Mesenchymal stem cell (in vitro differentiated cells and primary cell): ENCODE measurements around the gene CXCL10.

Experiments used
- DNase-seq: peaks from one replicate; pipeline ENCODE4 v3.0.0-alpha.2; 2013
- H2AFZ ChIP-seq: one replicate; pipeline ENCODE4 v1.6.1; 2013; ENCODE audit warnings: low read depth, mild to moderate bottlenecking, control low read depth, inconsistent platforms, low read length, moderate library complexity
- H2AK5ac ChIP-seq: 2 replicates; pipeline ENCODE4 v1.6.1; 2013; ENCODE audit warnings: low read length, moderate library complexity, mild to moderate bottlenecking, inconsistent platforms; ENCODE audit not compliant: severe bottlenecking
- H2BK120ac ChIP-seq: one replicate; pipeline ENCODE4 v1.6.1; 2013; ENCODE audit warnings: low read depth, mild to moderate bottlenecking, inconsistent platforms, low read length, moderate library complexity
- H2BK12ac ChIP-seq, 2 experiments: one replicate each; pipeline ENCODE4 v1.6.1; 2013; ENCODE audit warnings: inconsistent platforms in 2 of 2, low read length in 2 of 2, mild to moderate bottlenecking in 2 of 2, moderate library complexity in 2 of 2, control low read depth in 1 of 2
- H2BK15ac ChIP-seq: one replicate; pipeline ENCODE4 v1.6.1; 2013; ENCODE audit warnings: mild to moderate bottlenecking, low read depth, inconsistent platforms; ENCODE audit not compliant: poor library complexity, severe bottlenecking
- H2BK5ac ChIP-seq: 2 replicates; pipeline ENCODE4 v1.6.1; 2013; ENCODE audit warnings: low read depth, mild to moderate bottlenecking, low read length, control low read depth, inconsistent platforms; ENCODE audit not compliant: poor library complexity, severe bottlenecking
- H3K14ac ChIP-seq, 2 experiments: one replicate each; pipeline ENCODE4 v1.6.1; 2013; ENCODE audit warnings: inconsistent platforms in 2 of 2, low read length in 2 of 2, control low read depth in 1 of 2, mild to moderate bottlenecking in 1 of 2, moderate library complexity in 1 of 2
- H3K18ac ChIP-seq, 2 experiments: one replicate each; pipeline ENCODE4 v1.6.1; 2013; ENCODE audit warnings: inconsistent platforms in 2 of 2, low read length in 2 of 2, control low read depth in 1 of 2, low read depth in 1 of 2, mild to moderate bottlenecking in 1 of 2
- H3K23ac ChIP-seq, 2 experiments: one replicate each; pipeline ENCODE4 v1.6.1; 2013; ENCODE audit warnings: inconsistent platforms in 2 of 2, low read length in 2 of 2, mild to moderate bottlenecking in 2 of 2, moderate library complexity in 2 of 2, control low read depth in 1 of 2
- H3K27ac ChIP-seq: 2 replicates; pipeline ENCODE4 v1.5.1; 2013; ENCODE audit warnings: mild to moderate bottlenecking, moderate library complexity, low read length, control low read depth, inconsistent platforms; ENCODE audit not compliant: poor library complexity, severe bottlenecking
- H3K27me3 ChIP-seq, 2 experiments: 2 replicates each; pipeline versions ENCODE4 v1.6.1 to v1.7.0; 2013; ENCODE audit warnings: low read length in 2 of 2, mild to moderate bottlenecking in 2 of 2, moderate library complexity in 2 of 2, control low read depth in 1 of 2, inconsistent platforms in 1 of 2; ENCODE audit not compliant: control insufficient read depth in 1 of 2, insufficient read depth in 1 of 2
- H3K36me3 ChIP-seq, 2 experiments: 2 replicates each; pipeline versions ENCODE4 v1.6.1 to v1.7.0; 2013; ENCODE audit warnings: low read length in 2 of 2, control low read depth in 1 of 2, inconsistent platforms in 1 of 2, low read depth in 1 of 2, mild to moderate bottlenecking in 1 of 2; ENCODE audit not compliant: insufficient read depth in 2 of 2, control insufficient read depth in 1 of 2
- H3K4ac ChIP-seq, 2 experiments: one replicate each; pipeline ENCODE4 v1.6.1; 2013; ENCODE audit warnings: inconsistent platforms in 2 of 2, low read length in 2 of 2, mild to moderate bottlenecking in 2 of 2, moderate library complexity in 2 of 2, control low read depth in 1 of 2, low read depth in 1 of 2
- H3K4me1 ChIP-seq: 2 replicates; pipeline ENCODE4 v1.6.1; 2013; ENCODE audit warnings: low read depth, low read length, control low read depth; ENCODE audit not compliant: control insufficient read depth, insufficient read depth
- H3K4me2 ChIP-seq: 2 replicates; pipeline ENCODE4 v1.6.1; 2013; ENCODE audit warnings: low read length, mild to moderate bottlenecking, inconsistent platforms; ENCODE audit not compliant: poor library complexity, severe bottlenecking
- H3K4me3 ChIP-seq, 2 experiments: 2 replicates each; pipeline versions ENCODE4 v1.5.1 to v1.7.0; 2013; ENCODE audit warnings: low read length in 2 of 2, mild to moderate bottlenecking in 2 of 2, control low read depth in 1 of 2, low read depth in 1 of 2; ENCODE audit not compliant: insufficient read depth in 1 of 2
- H3K79me1 ChIP-seq: replicated peaks from 2 replicates; pipeline ENCODE4 v1.6.1; 2013; ENCODE audit warnings: mild to moderate bottlenecking, control low read depth, low read length, inconsistent platforms; ENCODE audit not compliant: poor library complexity, severe bottlenecking
- H3K9ac ChIP-seq: 2 replicates; pipeline ENCODE4 v1.7.0; 2013; ENCODE audit warnings: mild to moderate bottlenecking, low read length, moderate library complexity
- H3K9me3 ChIP-seq: 2 replicates; pipeline ENCODE4 v1.7.0; 2013; ENCODE audit warnings: mild to moderate bottlenecking, low read length; ENCODE audit not compliant: control insufficient read depth
- H4K8ac ChIP-seq: one replicate; pipeline ENCODE4 v1.6.1; 2013; ENCODE audit warnings: inconsistent platforms, mild to moderate bottlenecking, low read length, moderate library complexity
- H4K91ac ChIP-seq: one replicate; pipeline ENCODE4 v1.6.1; 2013; ENCODE audit warnings: mild to moderate bottlenecking, low read length, inconsistent platforms
- WGBS: methylation state at CpG from one replicate; pipeline ENCODE4 v1.1.7; 2013; ENCODE audit warnings: mixed read lengths; 5-methylcytosine and 5-hydroxymethylcytosine counted together

CXCL10 gene

GRCh38 chr4:76022677-76023076 is 620 bp downstream of the CXCL10 start:
- H3K4ac ChIP-seq = no peak overlapping the region
- no peak overlapping the region for H3K23ac ChIP-seq
- no peak overlapping the region for H2AFZ ChIP-seq
- no peak overlapping the region for H3K27ac ChIP-seq
- H3K4me1 ChIP-seq = no peaks in the 10 kb centered on the region
- H2BK15ac ChIP-seq = no peak overlapping the region
- DNase-seq = no peak
- no peaks in the 10 kb centered on the region for H3K9me3 ChIP-seq
- H3K4me3 ChIP-seq = no peak overlapping the region
- H3K9ac ChIP-seq = no peak overlapping the region
- no peak overlapping the region for H3K18ac ChIP-seq
- WGBS = 77% methylated on average over 2 of the region's 2 CpGs
- H3K79me1 ChIP-seq = no peaks in the 10 kb centered on the region
- no peak overlapping the region for H4K8ac ChIP-seq
- H3K36me3 ChIP-seq = no peaks in the 10 kb centered on the region
- H3K27me3 ChIP-seq = peaks cover 0 to 5% of the 10 kb centered on the region in 2 experiments
- H2BK5ac ChIP-seq = no peak overlapping the region
- no peak overlapping the region for H2BK12ac ChIP-seq
- no peak overlapping the region for H2AK5ac ChIP-seq
- H3K4me2 ChIP-seq = no peak overlapping the region
- no peak overlapping the region for H4K91ac ChIP-seq
- no peak overlapping the region for H2BK120ac ChIP-seq
- no peak overlapping the region for H3K14ac ChIP-seq

- Histone ChIP-seq H2BK120ac (no peak overlapping the region), H3K4me2 (no peak overlapping the region), H3K18ac (no peak overlapping the region), H3K36me3 (no peaks in the 10 kb centered on the region), H3K4ac (no peak overlapping the region), H3K27ac (no peak overlapping the region), H4K8ac (no peak overlapping the region), H3K4me1 (no peaks in the 10 kb centered on the region), H2BK5ac (no peak overlapping the region), H3K23ac (no peak overlapping the region), H2AFZ (no peak overlapping the region), H3K9ac (no peak overlapping the region), H3K79me1 (no peaks in the 10 kb centered on the region), H3K14ac (no peak overlapping the region), H3K27me3 (peaks cover 0 to 5% of the 10 kb centered on the region in 2 experiments), H2AK5ac (no peak overlapping the region), H3K9me3 (no peaks in the 10 kb centered on the region), H2BK15ac (no peak overlapping the region), H2BK12ac (no peak overlapping the region), H3K4me3 (no peak overlapping the region), H4K91ac (no peak overlapping the region)
- no peak for DNase-seq
- 96% methylated on average over 3 of the region's 4 CpGs for WGBS
Measured at GRCh38 chr4:76022031-76022430, 1.3 kb downstream of the CXCL10 start.

- 89% methylated on average over 2 of the region's 3 CpGs for WGBS
- no peak overlapping the region for H2AFZ ChIP-seq
- no peak overlapping the region for H3K14ac ChIP-seq
- H3K4me1 ChIP-seq = peaks cover 3% of the 10 kb centered on the region
- peaks cover 0 to 5% of the 10 kb centered on the region in 2 experiments for H3K27me3 ChIP-seq
- H2BK12ac ChIP-seq = no peak overlapping the region
- H4K91ac ChIP-seq = no peak overlapping the region
- no peaks in the 10 kb centered on the region for H3K9me3 ChIP-seq
- H3K79me1 ChIP-seq = no peaks in the 10 kb centered on the region
- DNase-seq = no peak
- no peaks in the 10 kb centered on the region for H3K36me3 ChIP-seq
- H2BK120ac ChIP-seq = no peak overlapping the region
- no peak overlapping the region for H2AK5ac ChIP-seq
- H3K27ac ChIP-seq = no peak overlapping the region
- no peak overlapping the region for H4K8ac ChIP-seq
- no peak overlapping the region for H3K4ac ChIP-seq
- no peak overlapping the region for H3K4me2 ChIP-seq
- H2BK5ac ChIP-seq = no peak overlapping the region
- H3K23ac ChIP-seq = no peak overlapping the region
- no peak overlapping the region for H3K18ac ChIP-seq
- no peak overlapping the region for H2BK15ac ChIP-seq
- no peak overlapping the region for H3K9ac ChIP-seq
- H3K4me3 ChIP-seq = no peak overlapping the region
Measured at GRCh38 chr4:76017056-76017686, 6.1 kb downstream of the CXCL10 start.

GRCh38 chr4:76016393-76016792 is 6.9 kb downstream of the CXCL10 start:
- H3K9ac ChIP-seq = no peak overlapping the region
- peaks cover 3% of the 10 kb centered on the region for H3K4me1 ChIP-seq
- H3K23ac ChIP-seq = peak overlapping the region in 1 of 2 experiments; percentile 69
- no peak overlapping the region for H2BK120ac ChIP-seq
- no peak overlapping the region for H3K18ac ChIP-seq
- no peak overlapping the region for H3K4me3 ChIP-seq
- H4K91ac ChIP-seq = no peak overlapping the region
- peaks cover 0 to under 1% of the 10 kb centered on the region in 2 experiments for H3K27me3 ChIP-seq
- no peaks in the 10 kb centered on the region for H3K9me3 ChIP-seq
- no peaks in the 10 kb centered on the region for H3K79me1 ChIP-seq
- 89% methylated on average over 2 of the region's 2 CpGs for WGBS
- H2BK5ac ChIP-seq = no peak overlapping the region
- no peak for DNase-seq
- no peak overlapping the region for H3K14ac ChIP-seq
- no peaks in the 10 kb centered on the region for H3K36me3 ChIP-seq
- H2AFZ ChIP-seq = no peak overlapping the region
- no peak overlapping the region for H3K4ac ChIP-seq
- peak overlapping the region in 1 of 2 experiments; percentile 16 for H2BK12ac ChIP-seq
- H3K4me2 ChIP-seq = no peak overlapping the region
- no peak overlapping the region for H4K8ac ChIP-seq
- no peak overlapping the region for H2AK5ac ChIP-seq
- no peak overlapping the region for H2BK15ac ChIP-seq
- no peak overlapping the region for H3K27ac ChIP-seq
